HEK293 (cell line): ENCODE data around the gene PLEKHO2.

ENCODE experiments used
- ATF2 ChIP-seq: fragments of 450-650 bp; formaldehyde crosslinking; IDR thresholded peaks from 2 replicates; pipeline ENCODE4 v1.5.1; 2016; ENCODE audit warnings: missing biosample characterization, missing genetic modification characterization, low read depth
- CTCF ChIP-seq: fragments of 450-650 bp; formaldehyde crosslinking; IDR thresholded peaks from 2 replicates; pipeline ENCODE4 v1.5.1; 2016; ENCODE audit warnings: missing biosample characterization, missing genetic modification characterization
- GLI2 ChIP-seq: fragments of 450-650 bp; formaldehyde crosslinking; IDR thresholded peaks from 2 replicates; pipeline ENCODE4; 2017; ENCODE audit warnings: missing biosample characterization, missing genetic modification characterization, low read depth, borderline replicate concordance
- IKZF3 ChIP-seq: fragments of 450-650 bp; IDR thresholded peaks from 2 replicates; pipeline ENCODE4 v1.5.0; 2018; ENCODE audit warnings: missing biosample characterization, mild to moderate bottlenecking, missing genetic modification characterization, moderate library complexity
- SCRT1 ChIP-seq: fragments of 450-650 bp; formaldehyde crosslinking; IDR thresholded peaks from 2 replicates; pipeline ENCODE4 v1.5.1; 2016; ENCODE audit warnings: missing biosample characterization, missing genetic modification characterization, borderline replicate concordance
- ZNF146 ChIP-seq: fragments of 450-650 bp; formaldehyde crosslinking; IDR thresholded peaks from 2 replicates; pipeline ENCODE4 v1.5.1; 2016; ENCODE audit warnings: missing biosample characterization, missing genetic modification characterization
- ZNF214 ChIP-seq: fragments of 450-650 bp; formaldehyde crosslinking; IDR thresholded peaks from 2 replicates; pipeline ENCODE4 v1.5.1; 2017; ENCODE audit warnings: missing biosample characterization, mild to moderate bottlenecking, missing genetic modification characterization, borderline replicate concordance
- ZNF302 ChIP-seq: fragments of 450-650 bp; formaldehyde crosslinking; IDR thresholded peaks from 2 replicates; pipeline ENCODE4 v1.5.1; 2016; ENCODE audit warnings: missing biosample characterization, missing genetic modification characterization, low read depth
- ZNF311 ChIP-seq: fragments of 450-650 bp; formaldehyde crosslinking; IDR thresholded peaks from 2 replicates; pipeline ENCODE4 v1.5.1; 2017; ENCODE audit warnings: missing biosample characterization, missing genetic modification characterization, borderline replicate concordance
- ZNF488 ChIP-seq: fragments of 450-650 bp; formaldehyde crosslinking; IDR thresholded peaks from 2 replicates; pipeline ENCODE4 v1.5.1; 2016; ENCODE audit warnings: missing biosample characterization, missing genetic modification characterization
- ZNF747 ChIP-seq: fragments of 450-650 bp; formaldehyde crosslinking; IDR thresholded peaks from 2 replicates; pipeline ENCODE4 v1.5.1; 2016; ENCODE audit warnings: missing biosample characterization, missing genetic modification characterization
- ZNF768 ChIP-seq: fragments of 450-650 bp; formaldehyde crosslinking; IDR thresholded peaks from 2 replicates; pipeline ENCODE4 v1.5.1; 2018; ENCODE audit warnings: missing biosample characterization, mild to moderate bottlenecking, missing genetic modification characterization
- ZXDB ChIP-seq: fragments of 450-650 bp; formaldehyde crosslinking; IDR thresholded peaks from 2 replicates; pipeline ENCODE4 v1.5.1; 2016; ENCODE audit warnings: missing biosample characterization, missing genetic modification characterization

DNA sequence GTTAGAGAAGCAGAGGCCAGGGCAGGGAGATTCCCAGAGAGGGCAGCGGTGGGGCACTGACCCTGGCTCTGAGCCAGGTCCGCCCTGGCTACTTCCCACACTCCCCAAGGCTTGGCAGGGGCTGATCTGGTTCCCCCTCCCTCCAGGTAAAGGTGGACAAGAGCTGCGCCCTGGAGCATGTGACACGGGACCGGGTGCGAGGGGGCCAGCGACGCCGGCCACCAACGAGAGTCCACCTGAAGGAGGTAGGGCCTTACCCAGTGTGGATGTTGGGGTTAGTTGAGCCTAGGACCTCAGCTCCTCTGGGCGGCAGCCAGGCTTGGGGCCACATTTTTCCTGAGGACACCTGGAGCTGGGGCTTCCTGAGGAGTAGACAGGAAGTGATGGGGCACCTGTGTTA lies 19.6 kb downstream of the PLEKHO2 start:
- TF ChIP-seq ZNF768 (tag by site-specific recombination) = no peak
- no peak for TF ChIP-seq ZXDB (tag by site-specific recombination)
- no peak for TF ChIP-seq ZNF747 (tag by site-specific recombination)
- no peak for TF ChIP-seq CTCF
- no peak for TF ChIP-seq SCRT1 (tag by site-specific recombination)
- no peak for TF ChIP-seq IKZF3 (tag by site-specific recombination)
- no peak for TF ChIP-seq ATF2 (tag by site-specific recombination)
- TF ChIP-seq GLI2 = no peak
- no peak for TF ChIP-seq ZNF488 (tag by site-specific recombination)
- TF ChIP-seq ZNF146 (tag by site-specific recombination) = no peak
- TF ChIP-seq ZNF214 (tag by site-specific recombination) = no peak
- TF ChIP-seq ZNF302 (tag by site-specific recombination) = no peak
- no peak for TF ChIP-seq ZNF311 (tag by site-specific recombination)
